OCI-LY7 (cell line): ENCODE measurements around the gene TAS2R41.

ENCODE experiments used
- CTCF ChIP-seq: fragments of 200-600 bp; sonication (generic); conservative IDR thresholded peaks from 2 replicates; pipeline ENCODE4 v1.5.1; 2014; ENCODE audit warnings: mild to moderate bottlenecking, antibody characterized with exemption, low read length, moderate library complexity, mixed read lengths
- EZH2phosphoT487 ChIP-seq: fragments of 200-600 bp; sonication (generic); IDR thresholded peaks from 2 replicates; pipeline ENCODE4 v1.6.1; 2018; ENCODE audit warnings: low read depth, borderline replicate concordance, mild to moderate bottlenecking, mixed run types, antibody characterized with exemption, low read length, moderate library complexity, mixed read lengths

- TF ChIP-seq CTCF (no peak), EZH2phosphoT487 (no peak)
These were observed 29.9 kb downstream of the TAS2R41 start for GRCh38 chr7:143507534-143508055.
